PFSK-1 (cell line): ENCODE measurements around the gene SORCS1.

Source experiments
- FOXP2 ChIP-seq: optimal IDR thresholded peaks from 2 replicates; pipeline ENCODE3; 2011; ENCODE audit warnings: borderline replicate concordance, control low read depth, inconsistent platforms; ENCODE audit not compliant: insufficient read depth; ENCODE audit errors: extremely low read length, extremely low read depth
- POLR2AphosphoS5 ChIP-seq: IDR thresholded peaks from 2 replicates; pipeline ENCODE4 v1.6.1; 2012; ENCODE audit warnings: low read depth, mild to moderate bottlenecking, control low read depth, low read length, moderate library complexity
- SIN3A ChIP-seq: IDR thresholded peaks from 2 replicates; pipeline ENCODE4 v1.6.1; 2012; ENCODE audit warnings: mild to moderate bottlenecking, low read length, moderate library complexity, borderline replicate concordance; ENCODE audit not compliant: insufficient read depth
- TAF1 ChIP-seq: IDR thresholded peaks from 2 replicates; pipeline ENCODE4 v1.6.1; 2012; ENCODE audit warnings: low read length, control low read depth, borderline replicate concordance; ENCODE audit not compliant: insufficient read depth
- TF ChIP-seq, protein P1 (sequence below), 2 experiments: IDR thresholded peaks; 2 replicates each; pipeline versions ENCODE4 v1.6.1 to v1.8.0; 2011 to 2012; ENCODE audit warnings: low read depth in 2 of 2, low read length in 2 of 2, control low read depth in 1 of 2, inconsistent platforms in 1 of 2, mild to moderate bottlenecking in 1 of 2, moderate library complexity in 1 of 2; ENCODE audit not compliant: insufficient read depth in 1 of 2

The SORCS1 gene

DNA sequence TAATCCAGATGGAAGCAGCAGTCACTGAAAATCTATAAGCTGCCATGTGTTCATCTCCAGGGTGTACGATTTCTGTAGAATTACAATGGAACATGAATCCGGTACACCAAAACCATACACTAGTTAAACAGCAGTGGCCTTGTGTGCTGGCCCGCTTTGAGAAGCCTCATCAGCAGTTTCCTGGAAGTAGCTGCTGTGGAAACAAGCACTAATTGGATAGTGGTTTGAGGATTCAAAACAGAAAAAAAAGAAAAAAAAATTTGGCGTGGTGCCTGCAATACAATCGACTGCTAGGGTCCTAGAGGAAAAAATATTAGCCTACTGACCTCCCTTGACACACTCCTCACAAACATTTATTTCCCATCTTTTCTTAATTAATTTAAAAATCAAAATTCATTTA, 545.9 kb downstream of the SORCS1 start:
- TF ChIP-seq TAF1 = no peak
- TF ChIP-seq SIN3A = no peak
- TF ChIP-seq POLR2AphosphoS5 = no peak
- TF ChIP-seq, protein P1, sequence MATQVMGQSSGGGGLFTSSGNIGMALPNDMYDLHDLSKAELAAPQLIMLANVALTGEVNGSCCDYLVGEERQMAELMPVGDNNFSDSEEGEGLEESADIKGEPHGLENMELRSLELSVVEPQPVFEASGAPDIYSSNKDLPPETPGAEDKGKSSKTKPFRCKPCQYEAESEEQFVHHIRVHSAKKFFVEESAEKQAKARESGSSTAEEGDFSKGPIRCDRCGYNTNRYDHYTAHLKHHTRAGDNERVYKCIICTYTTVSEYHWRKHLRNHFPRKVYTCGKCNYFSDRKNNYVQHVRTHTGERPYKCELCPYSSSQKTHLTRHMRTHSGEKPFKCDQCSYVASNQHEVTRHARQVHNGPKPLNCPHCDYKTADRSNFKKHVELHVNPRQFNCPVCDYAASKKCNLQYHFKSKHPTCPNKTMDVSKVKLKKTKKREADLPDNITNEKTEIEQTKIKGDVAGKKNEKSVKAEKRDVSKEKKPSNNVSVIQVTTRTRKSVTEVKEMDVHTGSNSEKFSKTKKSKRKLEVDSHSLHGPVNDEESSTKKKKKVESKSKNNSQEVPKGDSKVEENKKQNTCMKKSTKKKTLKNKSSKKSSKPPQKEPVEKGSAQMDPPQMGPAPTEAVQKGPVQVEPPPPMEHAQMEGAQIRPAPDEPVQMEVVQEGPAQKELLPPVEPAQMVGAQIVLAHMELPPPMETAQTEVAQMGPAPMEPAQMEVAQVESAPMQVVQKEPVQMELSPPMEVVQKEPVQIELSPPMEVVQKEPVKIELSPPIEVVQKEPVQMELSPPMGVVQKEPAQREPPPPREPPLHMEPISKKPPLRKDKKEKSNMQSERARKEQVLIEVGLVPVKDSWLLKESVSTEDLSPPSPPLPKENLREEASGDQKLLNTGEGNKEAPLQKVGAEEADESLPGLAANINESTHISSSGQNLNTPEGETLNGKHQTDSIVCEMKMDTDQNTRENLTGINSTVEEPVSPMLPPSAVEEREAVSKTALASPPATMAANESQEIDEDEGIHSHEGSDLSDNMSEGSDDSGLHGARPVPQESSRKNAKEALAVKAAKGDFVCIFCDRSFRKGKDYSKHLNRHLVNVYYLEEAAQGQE (IDR thresholded peaks at IDR 0.05; ENCODE audit: insufficient read depth in 1 of 2, low read depth in 2 of 2, low read length in 2 of 2) = no peak
- no peak for TF ChIP-seq FOXP2

DNA sequence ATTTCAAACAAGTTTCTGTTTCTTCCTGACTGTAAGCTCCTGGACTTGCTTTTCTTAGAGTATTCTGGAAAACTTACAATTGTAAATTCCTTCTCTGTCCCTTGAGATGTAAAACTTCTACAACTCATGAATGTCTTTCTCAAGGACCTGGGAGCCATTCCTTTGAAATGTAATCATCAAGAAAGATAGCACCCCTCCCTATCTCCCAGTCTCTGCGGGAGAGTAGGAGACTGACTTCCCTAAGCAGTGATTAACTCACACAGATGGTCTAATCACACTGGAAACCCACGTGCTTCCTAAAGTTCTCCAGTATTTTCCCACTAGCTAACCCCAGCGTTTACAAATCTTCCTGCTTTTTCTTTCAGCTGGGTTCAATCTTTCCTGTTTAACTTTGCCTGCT, 549.4 kb downstream of the SORCS1 start:
- TF ChIP-seq, protein P1 (IDR thresholded peaks at IDR 0.05; ENCODE audit: insufficient read depth in 1 of 2, low read depth in 2 of 2, low read length in 2 of 2) = no peak
- TF ChIP-seq SIN3A = no peak
- no peak for TF ChIP-seq FOXP2
- no peak for TF ChIP-seq POLR2AphosphoS5
- no peak for TF ChIP-seq TAF1

DNA sequence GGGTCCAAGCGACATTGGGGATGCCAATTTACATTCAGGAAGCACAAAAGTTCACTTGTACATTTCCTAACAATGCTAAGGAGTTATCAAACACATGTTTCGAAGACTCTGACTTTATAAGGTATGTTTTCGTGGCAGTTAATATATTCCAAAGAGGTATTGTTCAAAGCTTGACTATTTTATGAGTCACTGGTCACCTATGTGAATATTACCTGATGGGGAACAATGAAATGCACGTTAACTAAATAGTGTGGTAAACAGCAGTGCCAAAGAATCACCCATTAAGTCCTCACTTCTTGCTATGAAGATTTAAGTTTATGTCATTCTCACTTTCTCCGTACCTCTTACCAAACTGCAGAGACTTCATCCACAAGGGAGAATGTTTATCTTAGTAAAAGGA, 550.2 kb downstream of the SORCS1 start:
- TF ChIP-seq SIN3A = no peak
- TF ChIP-seq, protein P1 (IDR thresholded peaks at IDR 0.05; ENCODE audit: insufficient read depth in 1 of 2, low read depth in 2 of 2, low read length in 2 of 2) = no peak
- TF ChIP-seq TAF1 = no peak
- no peak for TF ChIP-seq FOXP2
- TF ChIP-seq POLR2AphosphoS5 = no peak

DNA sequence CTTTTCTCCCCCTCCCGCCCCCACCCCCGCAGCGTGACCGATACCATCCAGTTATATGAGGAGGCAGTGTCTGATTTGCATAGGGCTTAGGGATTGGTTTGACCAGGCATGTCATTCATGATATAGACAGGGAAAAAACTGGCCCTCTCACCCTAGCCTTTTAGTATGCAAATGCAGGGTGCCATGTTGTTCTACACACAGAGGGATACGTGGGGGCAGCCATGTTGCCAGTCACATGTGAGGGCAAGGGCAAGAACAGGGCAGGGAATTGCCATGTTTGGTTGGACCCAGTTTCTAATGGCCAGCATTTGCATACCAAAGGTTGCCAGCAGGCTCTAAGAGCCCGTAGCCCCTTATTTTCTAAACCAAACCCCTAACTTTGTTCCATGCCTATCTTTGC, 552.1 kb downstream of the SORCS1 start:
- TF ChIP-seq FOXP2 (no peak), SIN3A (no peak), TAF1 (no peak), POLR2AphosphoS5 (no peak)
- TF ChIP-seq, protein P1 (IDR thresholded peaks at IDR 0.05; ENCODE audit: insufficient read depth in 1 of 2, low read depth in 2 of 2, low read length in 2 of 2) = no peak

GRCh38 chr10:106609470-106610266, 554.8 kb downstream of the SORCS1 start:
- TF ChIP-seq FOXP2 (no peak), SIN3A (no peak), TAF1 (no peak), POLR2AphosphoS5 (no peak)
- TF ChIP-seq, protein P1 (IDR thresholded peaks at IDR 0.05; ENCODE audit: insufficient read depth in 1 of 2, low read depth in 2 of 2, low read length in 2 of 2) = no peak
